Choroid plexus epithelial cell (primary cell): ENCODE results near the gene RELN.
A peak's percentile ranks its signal among the peaks of the same experiment; 100 is the strongest.

Experiments
- DNase-seq: peaks from one replicate; pipeline ENCODE4 v3.0.0-alpha.2; 2010; ENCODE audit warnings: low read depth
- H3K4me3 ChIP-seq: 2 replicates; pipeline ENCODE4 v1.5.1; 2011; ENCODE audit warnings: low read depth, mild to moderate bottlenecking, control low read depth, low read length, moderate library complexity
- TF ChIP-seq, protein P1 (sequence below): conservative IDR thresholded peaks from 2 replicates; pipeline ENCODE4 v1.5.1; 2011; ENCODE audit warnings: low read depth, mild to moderate bottlenecking, control low read depth, inconsistent platforms, low read length, moderate library complexity

Gene RELN

DNA sequence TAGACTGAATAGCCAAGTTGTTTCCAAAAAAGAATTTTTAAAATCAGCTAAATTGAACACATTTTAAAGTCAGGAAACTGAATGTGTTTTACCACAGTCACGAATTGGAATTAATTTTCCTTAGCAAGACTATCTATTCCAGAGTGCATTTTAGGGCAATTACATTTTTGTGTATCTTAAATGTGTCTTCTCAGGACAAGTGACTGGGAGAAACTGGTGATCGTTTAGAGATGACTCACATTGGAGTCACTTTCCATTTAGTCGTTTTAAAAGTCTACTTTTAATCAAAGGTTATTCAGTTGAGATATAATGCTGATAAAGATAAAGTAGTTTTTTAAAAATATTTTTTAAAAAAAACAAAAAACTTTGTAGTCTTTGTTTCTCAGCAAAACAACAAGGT is 351.7 kb downstream of the RELN start:
- DNase-seq: peak; percentile 23
- no peak overlapping the region for H3K4me3 ChIP-seq
- TF ChIP-seq, protein P1, sequence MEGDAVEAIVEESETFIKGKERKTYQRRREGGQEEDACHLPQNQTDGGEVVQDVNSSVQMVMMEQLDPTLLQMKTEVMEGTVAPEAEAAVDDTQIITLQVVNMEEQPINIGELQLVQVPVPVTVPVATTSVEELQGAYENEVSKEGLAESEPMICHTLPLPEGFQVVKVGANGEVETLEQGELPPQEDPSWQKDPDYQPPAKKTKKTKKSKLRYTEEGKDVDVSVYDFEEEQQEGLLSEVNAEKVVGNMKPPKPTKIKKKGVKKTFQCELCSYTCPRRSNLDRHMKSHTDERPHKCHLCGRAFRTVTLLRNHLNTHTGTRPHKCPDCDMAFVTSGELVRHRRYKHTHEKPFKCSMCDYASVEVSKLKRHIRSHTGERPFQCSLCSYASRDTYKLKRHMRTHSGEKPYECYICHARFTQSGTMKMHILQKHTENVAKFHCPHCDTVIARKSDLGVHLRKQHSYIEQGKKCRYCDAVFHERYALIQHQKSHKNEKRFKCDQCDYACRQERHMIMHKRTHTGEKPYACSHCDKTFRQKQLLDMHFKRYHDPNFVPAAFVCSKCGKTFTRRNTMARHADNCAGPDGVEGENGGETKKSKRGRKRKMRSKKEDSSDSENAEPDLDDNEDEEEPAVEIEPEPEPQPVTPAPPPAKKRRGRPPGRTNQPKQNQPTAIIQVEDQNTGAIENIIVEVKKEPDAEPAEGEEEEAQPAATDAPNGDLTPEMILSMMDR: no peak

DNA sequence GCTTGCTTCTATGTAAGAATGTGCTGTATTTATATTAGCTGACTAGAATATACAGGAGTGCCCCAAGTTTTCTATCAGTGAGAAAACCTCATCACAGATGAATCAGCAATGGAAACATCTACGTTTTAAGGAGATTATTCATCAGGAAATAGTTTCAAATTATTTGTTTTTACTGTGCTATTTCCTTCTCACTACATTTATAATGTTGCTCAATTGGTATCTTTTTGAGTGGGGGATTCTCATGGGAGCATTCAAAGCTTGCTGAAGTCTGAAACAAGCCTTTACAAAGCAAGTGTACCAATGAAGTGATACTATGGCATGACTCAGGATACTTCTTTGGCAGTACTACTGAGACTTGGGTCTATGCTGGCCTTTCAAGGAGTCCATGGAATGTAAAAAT is 352.4 kb downstream of the RELN start:
- TF ChIP-seq, protein P1: no peak
- H3K4me3 ChIP-seq: no peak overlapping the region
- DNase-seq: peak; percentile 88

DNA sequence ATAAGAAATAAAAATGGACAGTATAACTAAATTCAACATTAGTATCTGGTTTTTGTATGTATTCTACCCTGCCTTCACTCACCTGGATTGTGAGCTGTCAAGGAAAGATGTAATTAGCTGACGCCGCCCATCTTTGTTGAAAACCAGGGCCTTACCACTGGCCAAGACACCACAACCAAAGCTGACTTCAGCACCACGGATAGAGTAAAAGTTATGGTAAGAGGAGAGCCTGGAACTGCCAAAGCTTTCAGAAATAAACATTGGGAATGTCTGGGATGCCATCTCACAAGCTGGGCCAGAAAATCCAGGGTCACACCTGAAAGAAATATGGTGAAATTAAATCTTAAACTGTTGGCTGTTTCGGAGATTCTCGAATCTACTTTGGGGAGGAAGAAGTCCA is 353.3 kb downstream of the RELN start:
- TF ChIP-seq, protein P1: no peak
- peak; percentile 33 for DNase-seq
- H3K4me3 ChIP-seq: no peak overlapping the region

DNA sequence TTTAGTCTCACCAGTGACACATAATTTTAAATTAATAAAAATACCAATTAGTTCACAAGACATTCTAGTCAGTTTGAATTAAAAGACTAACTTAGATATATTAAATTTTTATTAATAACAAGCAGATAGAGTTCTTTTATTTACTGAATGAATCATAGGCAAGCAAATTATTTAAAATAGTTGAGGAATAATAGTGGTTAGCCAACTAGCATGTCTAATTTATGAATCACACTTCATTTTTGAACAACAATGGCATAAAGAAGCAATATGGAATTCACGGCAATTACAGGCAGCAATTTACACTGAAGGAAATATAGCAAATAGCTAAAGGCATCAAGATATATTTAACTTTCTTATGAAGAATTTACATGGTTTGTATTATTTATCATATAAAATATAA is 356.5 kb downstream of the RELN start:
- DNase-seq: peak; percentile 51
- TF ChIP-seq, protein P1: no peak
- no peak overlapping the region for H3K4me3 ChIP-seq

DNA sequence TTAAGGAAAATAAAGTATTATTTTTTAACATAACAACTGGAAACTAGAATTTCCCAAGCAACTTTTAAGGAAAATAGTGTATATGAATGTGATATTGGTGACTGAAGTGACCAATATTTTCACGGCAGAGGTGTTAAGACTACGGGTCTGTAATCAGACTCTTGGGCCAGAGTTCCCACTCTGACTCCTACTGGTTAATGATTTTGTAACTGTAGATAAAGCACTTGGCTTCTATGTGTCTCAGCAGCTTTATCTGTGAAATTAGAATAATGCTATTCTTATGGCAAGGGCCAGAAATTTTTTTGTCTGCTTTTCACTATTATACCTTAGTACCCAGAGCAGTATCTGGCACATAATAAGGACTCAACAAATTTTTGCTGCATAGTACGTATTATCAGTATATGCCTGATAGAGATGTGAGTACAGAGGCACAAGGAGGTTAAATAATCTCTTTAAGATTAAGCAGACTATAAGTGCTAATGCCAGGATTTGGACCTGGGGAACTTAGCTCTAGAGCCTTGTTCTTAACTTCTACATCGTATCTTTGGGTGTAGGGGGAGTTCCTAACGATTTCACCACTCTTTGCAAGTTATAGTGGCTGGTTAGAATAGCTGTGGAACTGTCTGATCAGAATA is 357.3 kb downstream of the RELN start:
- peak; percentile 13 for DNase-seq
- TF ChIP-seq, protein P1: no peak
- H3K4me3 ChIP-seq: no peak overlapping the region

DNA sequence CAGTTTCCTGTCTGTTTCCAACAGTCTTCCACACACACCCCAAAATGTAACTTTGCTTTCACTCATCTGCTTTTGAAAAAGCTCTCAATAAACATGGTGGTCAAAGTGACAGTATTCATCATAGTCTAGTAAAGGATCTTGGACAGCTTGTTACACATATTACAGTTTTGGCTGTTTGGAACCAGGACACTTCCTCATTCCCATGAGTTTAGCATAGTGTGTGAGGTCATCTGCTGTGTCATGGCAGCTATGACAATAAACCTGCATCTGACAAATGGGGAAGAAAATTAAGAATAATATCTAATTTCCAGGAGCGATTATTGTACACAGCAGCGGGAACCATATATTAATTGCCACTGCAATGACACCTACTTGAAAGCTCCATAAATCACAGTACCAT is 359.1 kb downstream of the RELN start:
- DNase-seq: no peak

DNA sequence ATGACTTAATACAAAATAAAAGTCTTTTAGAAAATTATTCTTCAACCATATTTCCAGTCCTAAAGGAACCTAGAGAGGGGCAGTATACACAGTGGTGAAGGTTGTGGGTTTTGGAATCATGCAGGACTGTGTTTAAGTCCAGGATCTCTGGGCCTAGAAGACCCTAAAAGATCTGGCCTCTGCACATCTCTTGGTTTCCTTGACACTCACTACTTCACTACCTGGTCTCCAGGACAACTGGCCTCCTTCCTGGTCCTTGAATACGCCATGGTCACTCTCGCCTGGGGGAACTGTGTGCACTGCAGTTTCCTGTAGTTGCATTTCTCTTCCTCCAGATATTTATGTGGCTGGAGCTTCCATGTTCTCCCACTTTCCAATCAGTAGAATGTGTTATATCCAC is 360.7 kb downstream of the RELN start:
- TF ChIP-seq, protein P1: no peak
- DNase-seq: no peak
- H3K4me3 ChIP-seq: no peak overlapping the region

More for the DNA sequence above, 359.1 kb downstream of the RELN start:
- TF ChIP-seq, protein P1: no peak
- no peak overlapping the region for H3K4me3 ChIP-seq
